Measurements from ENCODE around the gene IFT80. TPM values are rescaled to one million over a fixed set of nuclear protein-coding genes. Genes with fewer than 3 reads are reported as not detected.

Gene IFT80
- total and polyA plus RNA-seq, 10 of the 15 experiments (the other 5 are each of a cell fraction or from before 2014, with no cell fraction given), result 6.5 to 21.5 (median 14.1) TPM

GRCh38 chr3:160279657-160280056 lies 119.4 kb downstream of the IFT80 start (continued):
- no peak for TF ChIP-seq ZBTB33 (IDR thresholded peaks at IDR 0.05)
- TF ChIP-seq MEF2A (IDR thresholded peaks at IDR 0.05; ENCODE audit: insufficient read depth, low read depth, low read length), result no peak
- no peak for TF ChIP-seq BACH1 (IDR thresholded peaks at IDR 0.05; ENCODE audit: borderline replicate concordance)
- no peak for TF ChIP-seq SMAD5 (IDR thresholded peaks at IDR 0.05; ENCODE audit: low read depth)
- no peak for TF ChIP-seq MTA3 (IDR thresholded peaks at IDR 0.05; ENCODE audit: borderline replicate concordance, low read length)
- no peak for TF ChIP-seq JUND (IDR thresholded peaks at IDR 0.05; ENCODE audit: low read depth, low read length)
- TF ChIP-seq MYC (IDR thresholded peaks at IDR 0.05; ENCODE audit: insufficient read depth, insufficient read length, insufficient replicate concordance, low read length, severe bottlenecking), result no peak
- no peak for TF ChIP-seq CUX1 (IDR thresholded peaks at IDR 0.05; ENCODE audit: insufficient replicate concordance, low read depth, low read length)
- no peak for TF ChIP-seq CTCF (IDR thresholded peaks at IDR 0.05 in 2 of 3, conservative IDR thresholded peaks at IDR 0.05 in 1 of 3; ENCODE audit: control insufficient read depth in 2 of 3, extremely low read depth in 1 of 3, insufficient read depth in 1 of 3, low read depth in 3 of 3, low read length in 3 of 3)
- TF ChIP-seq POLR2AphosphoS5 (IDR thresholded peaks at IDR 0.05; ENCODE audit: low read length), result no peak
- no peak for TF ChIP-seq TCF7 (IDR thresholded peaks at IDR 0.05; ENCODE audit: borderline replicate concordance)
- no peak for TF ChIP-seq NBN (IDR thresholded peaks at IDR 0.05)

All from GM12878 (cell line).